ENCODE data around the gene MTMR6.
"Not testable (repeated sequence)": the region's sequence is repeated elsewhere in the genome, so short reads cannot be mapped to it uniquely, and the experiment has no call there.

MTMR6 gene

GRCh38 chr13:25286969-25287961, at the start of gene MTMR6:
TSS of gene MTMR6 (minus strand) at chr13:25287488. CDS start at chr13:25287247, 241 bp downstream.
- H3K36me3 Mint-ChIP-seq (ENCODE audit: low read depth), result peaks cover 4% of the 10 kb centered on the region
- H3K9me3 Mint-ChIP-seq, result no peaks in the 10 kb centered on the region
- peak within 1 kb of the TSS; percentile 91 for H3K27ac Mint-ChIP-seq
- peaks cover 41% of the 10 kb centered on the region for H3K4me1 Mint-ChIP-seq (ENCODE audit: low read depth)
- H3K27me3 Mint-ChIP-seq, result peaks cover 17% of the 10 kb centered on the region
- peak within 1 kb of the TSS; percentile 90 for H3K4me3 Mint-ChIP-seq

- H3K4me3 Mint-ChIP-seq, result no peak overlapping the region
- no peaks in the 10 kb centered on the region for H3K27me3 Mint-ChIP-seq
- H3K36me3 Mint-ChIP-seq (ENCODE audit: low read depth), result peaks cover 70% of the 10 kb centered on the region
- no peaks in the 10 kb centered on the region for H3K9me3 Mint-ChIP-seq
- H3K27ac Mint-ChIP-seq, result no peak overlapping the region
- peaks cover 6% of the 10 kb centered on the region for H3K4me1 Mint-ChIP-seq (ENCODE audit: low read depth)
Measured at GRCh38 chr13:25335856-25336255, 48.6 kb upstream of the MTMR6 start.

GRCh38 chr13:25330541-25330940, 43.3 kb upstream of the MTMR6 start:
- no peaks in the 10 kb centered on the region for H3K9me3 Mint-ChIP-seq
- H3K4me1 Mint-ChIP-seq (ENCODE audit: low read depth), result peaks cover 5% of the 10 kb centered on the region
- peaks cover 69% of the 10 kb centered on the region for H3K36me3 Mint-ChIP-seq (ENCODE audit: low read depth)
- no peak overlapping the region for H3K27ac Mint-ChIP-seq
- no peak overlapping the region for H3K4me3 Mint-ChIP-seq
- H3K27me3 Mint-ChIP-seq, result no peaks in the 10 kb centered on the region

- H3K4me1 Mint-ChIP-seq (ENCODE audit: low read depth), result no peaks in the 10 kb centered on the region
- peaks cover 77% of the 10 kb centered on the region for H3K36me3 Mint-ChIP-seq (ENCODE audit: low read depth)
- H3K4me3 Mint-ChIP-seq, result no peak overlapping the region
- H3K27ac Mint-ChIP-seq, result no peak overlapping the region
- no peaks in the 10 kb centered on the region for H3K27me3 Mint-ChIP-seq
- no peaks in the 10 kb centered on the region for H3K9me3 Mint-ChIP-seq
Measured at GRCh38 chr13:25329706-25330105, 42.4 kb upstream of the MTMR6 start.

- H3K4me1 Mint-ChIP-seq (ENCODE audit: low read depth), result no peaks in the 10 kb centered on the region
- H3K36me3 Mint-ChIP-seq (ENCODE audit: low read depth), result peaks cover 55% of the 10 kb centered on the region
- H3K4me3 Mint-ChIP-seq, result no peak overlapping the region
- H3K9me3 Mint-ChIP-seq, result no peaks in the 10 kb centered on the region
- no peaks in the 10 kb centered on the region for H3K27me3 Mint-ChIP-seq
- H3K27ac Mint-ChIP-seq, result no peak overlapping the region
Measured at GRCh38 chr13:25324100-25324499, 36.8 kb upstream of the MTMR6 start.

GRCh38 chr13:25319771-25320170, 32.5 kb upstream of the MTMR6 start:
- H3K36me3 Mint-ChIP-seq (ENCODE audit: low read depth), result peaks cover 58% of the 10 kb centered on the region

GRCh38 chr13:25318946-25319345, 31.7 kb upstream of the MTMR6 start:
- not testable (repeated sequence) for H3K27ac Mint-ChIP-seq; H3K27me3 Mint-ChIP-seq; H3K9me3 Mint-ChIP-seq; H3K4me1 Mint-ChIP-seq (ENCODE audit: low read depth); H3K4me3 Mint-ChIP-seq
- H3K36me3 Mint-ChIP-seq (ENCODE audit: low read depth), result peaks cover 57% of the 10 kb centered on the region

More at GRCh38 chr13:25319771-25320170, 32.5 kb upstream of the MTMR6 start:
- H3K4me3 Mint-ChIP-seq, result no peak overlapping the region
- H3K9me3 Mint-ChIP-seq, result no peaks in the 10 kb centered on the region
- H3K4me1 Mint-ChIP-seq (ENCODE audit: low read depth), result no peaks in the 10 kb centered on the region
- H3K27ac Mint-ChIP-seq, result no peak overlapping the region
- no peaks in the 10 kb centered on the region for H3K27me3 Mint-ChIP-seq

- no peaks in the 10 kb centered on the region for H3K27me3 Mint-ChIP-seq
Measured at GRCh38 chr13:25310891-25311290, 23.6 kb upstream of the MTMR6 start.

GRCh38 chr13:25306671-25307464, 19.6 kb upstream of the MTMR6 start:
- no peaks in the 10 kb centered on the region for H3K27me3 Mint-ChIP-seq
- no peaks in the 10 kb centered on the region for H3K9me3 Mint-ChIP-seq
- H3K36me3 Mint-ChIP-seq (ENCODE audit: low read depth), result peaks cover 78% of the 10 kb centered on the region
- H3K4me3 Mint-ChIP-seq, result no peak overlapping the region
- peaks cover 49% of the 10 kb centered on the region for H3K4me1 Mint-ChIP-seq (ENCODE audit: low read depth)
- H3K27ac Mint-ChIP-seq, result no peak overlapping the region

More at GRCh38 chr13:25310891-25311290, 23.6 kb upstream of the MTMR6 start:
- H3K36me3 Mint-ChIP-seq (ENCODE audit: low read depth), result peaks cover 74% of the 10 kb centered on the region
- no peak overlapping the region for H3K4me3 Mint-ChIP-seq
- H3K27ac Mint-ChIP-seq, result no peak overlapping the region
- no peaks in the 10 kb centered on the region for H3K9me3 Mint-ChIP-seq
- peaks cover 17% of the 10 kb centered on the region for H3K4me1 Mint-ChIP-seq (ENCODE audit: low read depth)

- Mint-ChIP-seq H3K27ac (peak overlapping the region; percentile 86), H3K4me3 (peak overlapping the region; percentile 95), H3K27me3 (peaks cover 11% of the 10 kb centered on the region), H3K9me3 (no peaks in the 10 kb centered on the region), H3K36me3 (ENCODE audit: low read depth) (peaks cover 41% of the 10 kb centered on the region), H3K4me1 (ENCODE audit: low read depth) (peaks cover 55% of the 10 kb centered on the region)
Measured at GRCh38 chr13:25302121-25302520, 14.8 kb upstream of the MTMR6 start.

GRCh38 chr13:25301347-25302113, 14.2 kb upstream of the MTMR6 start, which contains the start of gene NUP58:
TSS of gene NUP58 (plus strand) at chr13:25301625. CDS start at chr13:25301774, 149 bp downstream.
- peaks cover 36% of the 10 kb centered on the region for H3K36me3 Mint-ChIP-seq (ENCODE audit: low read depth)
- peaks cover 17% of the 10 kb centered on the region for H3K27me3 Mint-ChIP-seq

GRCh38 chr13:25300861-25301346, 13.6 kb upstream of the MTMR6 start:
- Mint-ChIP-seq H3K36me3 (ENCODE audit: low read depth) (peaks cover 32% of the 10 kb centered on the region), H3K4me3 (peak overlapping the region; percentile 95), H3K9me3 (no peaks in the 10 kb centered on the region), H3K4me1 (ENCODE audit: low read depth) (peaks cover 44% of the 10 kb centered on the region), H3K27me3 (peaks cover 20% of the 10 kb centered on the region), H3K27ac (peak overlapping the region; percentile 86)

More at GRCh38 chr13:25301347-25302113, 14.2 kb upstream of the MTMR6 start, which contains the start of gene NUP58:
- peaks cover 50% of the 10 kb centered on the region for H3K4me1 Mint-ChIP-seq (ENCODE audit: low read depth)
- H3K9me3 Mint-ChIP-seq, result no peaks in the 10 kb centered on the region
- peak within 1 kb of the TSS; percentile 86 for H3K27ac Mint-ChIP-seq
- peak within 1 kb of the TSS; percentile 95 for H3K4me3 Mint-ChIP-seq

- Mint-ChIP-seq H3K36me3 (ENCODE audit: low read depth) (no peaks in the 10 kb centered on the region), H3K4me1 (ENCODE audit: low read depth) (peaks cover 7% of the 10 kb centered on the region), H3K27ac (no peak overlapping the region), H3K4me3 (no peak overlapping the region), H3K27me3 (peaks cover 31% of the 10 kb centered on the region), H3K9me3 (no peaks in the 10 kb centered on the region)
Measured at GRCh38 chr13:25295701-25296100, 8.4 kb upstream of the MTMR6 start.

- peaks cover 2% of the 10 kb centered on the region for H3K4me1 Mint-ChIP-seq (ENCODE audit: low read depth)
- H3K27me3 Mint-ChIP-seq, result peaks cover 31% of the 10 kb centered on the region
- no peak overlapping the region for H3K4me3 Mint-ChIP-seq
- H3K9me3 Mint-ChIP-seq, result no peaks in the 10 kb centered on the region
- no peaks in the 10 kb centered on the region for H3K36me3 Mint-ChIP-seq (ENCODE audit: low read depth)
- H3K27ac Mint-ChIP-seq, result no peak overlapping the region
Measured at GRCh38 chr13:25295228-25295627, 7.9 kb upstream of the MTMR6 start.

All from stimulated activated naive CD8-positive, alpha-beta T cell treated with anti-CD3 and anti-CD28 coated beads, Interleukin-15, Interleukin-2, amounts not matched to agents 100 ng/mL and 50 ng/mL, for 24 hours (primary cell).